GM21619 (cell line): ENCODE data around the gene P3R3URF.

Experiments used
- ATAC-seq: cut with Tn5 transposase; IDR thresholded peaks from one replicate; pipeline ENCODE4 v1.9.1; 2021; ENCODE audit not compliant: unreplicated experiment

The P3R3URF gene

GRCh38 chr1:46133781-46134350, 42.4 kb downstream of the P3R3URF start:
- no peak for ATAC-seq

GRCh38 chr1:46133181-46133658, 43.1 kb downstream of the P3R3URF start:
- ATAC-seq = peak; percentile 52

- peak; percentile 82 for ATAC-seq
Measured at GRCh38 chr1:46132529-46133180, 43.6 kb downstream of the P3R3URF start, which contains the start of gene PIK3R3. Gene PIK3R3, minus strand, starts transcription at chr1:46132629. Its CDS starts 677 bp downstream, at chr1:46131952.

GRCh38 chr1:46131712-46132528, 44.4 kb downstream of the P3R3URF start:
- no peak for ATAC-seq

GRCh38 chr1:46131093-46131492, 45.2 kb downstream of the P3R3URF start:
- ATAC-seq = no peak

GRCh38 chr1:46130606-46131005, 45.7 kb downstream of the P3R3URF start:
- no peak for ATAC-seq

GRCh38 chr1:46130121-46130520, 46.2 kb downstream of the P3R3URF start:
- no peak for ATAC-seq

- no peak for ATAC-seq
Measured at GRCh38 chr1:46128344-46128743, 47.9 kb downstream of the P3R3URF start.
